A549 treated with DMSO at 1 μM for 4 hours (cell line): ENCODE results near the gene USP8. TPM values are rescaled to one million over a fixed set of nuclear protein-coding genes. Genes with fewer than 3 reads are reported as not detected.

Source experiments
- total RNA-seq: library from RNA; stranded (reverse); fragments of 200-300 nt; extraction: Qiagen RNA extraction; gene quantifications from 5 replicates; pipeline ENCODE4 v1.2.3, GENCODE V29; 2022; ENCODE audit warnings: low read depth

The USP8 gene
- 39.8 to 49.1 TPM (median 48.8 TPM) in 5 replicates for total RNA-seq

DNA sequence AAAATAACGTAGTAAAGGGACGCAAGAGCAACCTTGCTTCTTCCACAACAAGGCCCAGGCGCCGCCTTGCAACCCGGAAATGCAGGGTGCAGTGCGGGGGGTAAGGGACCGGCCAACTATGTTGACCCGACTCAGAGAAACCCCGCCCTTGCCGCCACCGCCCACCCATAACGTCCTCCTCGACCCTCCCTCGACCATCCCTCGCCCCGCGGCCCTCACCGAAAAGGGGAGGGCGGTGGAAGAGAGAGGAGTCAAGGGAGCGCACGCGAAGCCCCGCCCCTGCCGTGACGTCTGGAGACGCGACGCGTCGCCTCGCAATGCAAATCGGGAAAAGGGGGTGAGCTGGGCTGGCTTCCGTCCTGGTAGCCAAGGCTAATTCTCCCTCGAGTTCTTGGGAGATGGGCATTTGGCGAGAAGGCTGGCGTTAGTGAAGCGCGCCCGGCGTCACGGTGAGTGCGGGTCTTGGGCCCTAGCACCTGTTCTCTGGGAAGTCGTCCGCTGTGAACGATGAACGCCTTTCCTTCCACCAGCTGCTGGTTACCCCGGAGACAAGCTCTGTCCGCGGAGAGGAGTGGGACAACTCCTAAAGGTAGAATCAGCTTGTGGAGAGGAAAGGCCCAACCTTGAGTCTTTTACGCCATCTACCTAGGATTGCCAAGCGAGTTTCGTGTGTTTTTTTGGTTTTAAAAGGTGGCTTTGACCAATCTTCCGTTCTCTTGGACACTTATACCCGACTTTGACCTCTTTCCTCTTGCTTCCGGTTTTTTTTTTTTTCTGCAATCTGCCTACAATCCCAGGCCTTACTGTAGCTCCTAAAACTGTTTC lies at the start of gene USP8:
USP8 (plus strand) TSS at position 340 of the 825 bp plus-strand sequence. CDS start 14,669 bp downstream, outside the sequence.

DNA sequence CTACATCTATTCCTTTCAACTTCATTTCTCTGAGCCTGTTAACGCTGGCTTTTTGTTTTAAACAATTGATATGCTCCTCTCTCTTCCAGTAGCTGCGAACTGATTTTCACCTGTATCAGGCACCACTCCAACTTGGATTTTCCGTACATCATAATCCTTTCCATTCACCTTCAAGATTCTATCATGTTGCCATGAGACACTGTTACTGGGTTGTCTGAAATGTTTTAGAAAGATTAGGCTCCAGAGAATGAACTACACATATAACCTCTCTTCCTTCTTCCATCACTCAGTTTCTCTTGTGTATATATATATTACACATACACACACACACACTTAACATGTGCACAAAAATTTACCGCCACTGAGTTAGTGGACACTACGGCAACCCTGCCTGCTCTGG lies 122.4 kb downstream of the USP8 start, which contains the start of gene USP50:
USP50 (minus strand) TSS at position 101 of the 400 bp plus-strand sequence. CDS start 141 bp downstream, outside the sequence.

Other genes starting within 250 kb of the USP8 start
- 24.3 to 34.4 TPM (median 28.5 TPM) in 5 replicates for gene SLC27A2, start 242.2 kb upstream of the USP8 start, total RNA-seq
- 0.06 to 0.14 TPM (median 0.14 TPM) in 3 of 5 replicates, not detected in the others for gene HDC, start 158.7 kb upstream of the USP8 start, total RNA-seq
- 29.3 to 35.5 TPM (median 32.7 TPM) in 5 replicates for gene GABPB1, start 69.2 kb upstream of the USP8 start, total RNA-seq
- gene USP50, start 122.3 kb downstream of the USP8 start, total RNA-seq: not detected in 5 replicates